Measurements from ENCODE around the gene FOXP1.

Gene FOXP1

GRCh38 chr3:71484047-71484446 is 99.5 kb downstream of the FOXP1 start:
- H3K4me1 ChIP-seq (ENCODE audit: control insufficient read depth in 1 of 2, insufficient read depth in 2 of 2, low read length in 2 of 2), result no peaks in the 10 kb centered on the region

GRCh38 chr3:71482771-71483170 is 100.8 kb downstream of the FOXP1 start:
- Histone ChIP-seq H3K79me2 (ENCODE audit: control insufficient read depth, insufficient read depth, low read length, poor library complexity) (no peaks in the 10 kb centered on the region), H3K9ac (ENCODE audit: low read length) (no peak overlapping the region), H3K4me3 (ENCODE audit: low read depth, low read length) (no peak overlapping the region), H4K91ac (ENCODE audit: low read depth, low read length) (no peak overlapping the region), H3K9me3 (ENCODE audit: insufficient read depth, low read depth, low read length) (no peaks in the 10 kb centered on the region), H2BK12ac (ENCODE audit: low read length) (no peak overlapping the region), H2AFZ (ENCODE audit: insufficient read depth, low read length, poor library complexity) (no peak overlapping the region), H3K27ac (ENCODE audit: low read depth, low read length) (no peak overlapping the region), H3K4ac (ENCODE audit: low read depth, low read length) (no peak overlapping the region), H3K27me3 (ENCODE audit: insufficient read depth, low read length) (no peaks in the 10 kb centered on the region), H3K79me1 (ENCODE audit: low read length) (no peaks in the 10 kb centered on the region), H2BK5ac (ENCODE audit: low read depth, low read length, poor library complexity) (no peak overlapping the region), H3K18ac (ENCODE audit: low read length) (no peak overlapping the region), H2AK5ac (ENCODE audit: low read length) (no peak overlapping the region), H3K14ac (ENCODE audit: low read length) (no peak overlapping the region), H2BK120ac (ENCODE audit: insufficient read depth, low read length, poor library complexity) (no peak overlapping the region), H3K4me1 (ENCODE audit: control insufficient read depth in 1 of 2, insufficient read depth in 2 of 2, low read length in 2 of 2) (no peaks in the 10 kb centered on the region), H3K36me3 (ENCODE audit: control insufficient read depth in 1 of 2, insufficient read depth in 2 of 2, low read length in 2 of 2) (no peaks in the 10 kb centered on the region), H4K12ac (ENCODE audit: low read depth, low read length) (no peak overlapping the region), H3K23ac (ENCODE audit: low read length) (no peak overlapping the region), H3K4me2 (ENCODE audit: low read length) (no peak overlapping the region), H4K8ac (ENCODE audit: low read depth, low read length) (no peak overlapping the region)
- WGBS (ENCODE audit: extremely low coverage, insufficient coverage, insufficient read length), result no CpG with 5 or more reads among the region's 5 CpGs
- DNase-seq, result no peak

More at GRCh38 chr3:71484047-71484446, 99.5 kb downstream of the FOXP1 start:
- no peak overlapping the region for H2AFZ ChIP-seq (ENCODE audit: insufficient read depth, low read length, poor library complexity)
- H3K36me3 ChIP-seq (ENCODE audit: control insufficient read depth in 1 of 2, insufficient read depth in 2 of 2, low read length in 2 of 2), result no peaks in the 10 kb centered on the region
- H3K9me3 ChIP-seq (ENCODE audit: insufficient read depth, low read depth, low read length), result no peaks in the 10 kb centered on the region
- no peak overlapping the region for H3K9ac ChIP-seq (ENCODE audit: low read length)
- H4K12ac ChIP-seq (ENCODE audit: low read depth, low read length), result no peak overlapping the region
- no peak overlapping the region for H4K91ac ChIP-seq (ENCODE audit: low read depth, low read length)
- no peak overlapping the region for H2BK5ac ChIP-seq (ENCODE audit: low read depth, low read length, poor library complexity)
- no peak overlapping the region for H3K27ac ChIP-seq (ENCODE audit: low read depth, low read length)
- H3K23ac ChIP-seq (ENCODE audit: low read length), result no peak overlapping the region
- no peak overlapping the region for H3K4ac ChIP-seq (ENCODE audit: low read depth, low read length)
- H3K14ac ChIP-seq (ENCODE audit: low read length), result no peak overlapping the region
- DNase-seq, result no peak
- H3K79me2 ChIP-seq (ENCODE audit: control insufficient read depth, insufficient read depth, low read length, poor library complexity), result no peaks in the 10 kb centered on the region
- no CpG with 5 or more reads among the region's 2 CpGs for WGBS (ENCODE audit: extremely low coverage, insufficient coverage, insufficient read length)
- H3K79me1 ChIP-seq (ENCODE audit: low read length), result no peaks in the 10 kb centered on the region
- H3K4me3 ChIP-seq (ENCODE audit: low read depth, low read length), result no peak overlapping the region
- no peak overlapping the region for H2AK5ac ChIP-seq (ENCODE audit: low read length)
- no peak overlapping the region for H4K8ac ChIP-seq (ENCODE audit: low read depth, low read length)
- no peak overlapping the region for H2BK12ac ChIP-seq (ENCODE audit: low read length)
- H3K4me2 ChIP-seq (ENCODE audit: low read length), result no peak overlapping the region
- no peak overlapping the region for H2BK120ac ChIP-seq (ENCODE audit: insufficient read depth, low read length, poor library complexity)
- no peak overlapping the region for H3K18ac ChIP-seq (ENCODE audit: low read length)
- H3K27me3 ChIP-seq (ENCODE audit: insufficient read depth, low read length), result no peaks in the 10 kb centered on the region

- no CpG with 5 or more reads among the region's 2 CpGs for WGBS (ENCODE audit: extremely low coverage, insufficient coverage, insufficient read length)
Measured at GRCh38 chr3:71478568-71478967, 105.0 kb downstream of the FOXP1 start.

GRCh38 chr3:71476950-71477349 is 106.6 kb downstream of the FOXP1 start:
- no peak overlapping the region for H4K12ac ChIP-seq (ENCODE audit: low read depth, low read length)
- no peak overlapping the region for H2BK12ac ChIP-seq (ENCODE audit: low read length)
- no peak overlapping the region for H2AFZ ChIP-seq (ENCODE audit: insufficient read depth, low read length, poor library complexity)
- H3K4me1 ChIP-seq (ENCODE audit: control insufficient read depth in 1 of 2, insufficient read depth in 2 of 2, low read length in 2 of 2), result no peaks in the 10 kb centered on the region
- H3K79me2 ChIP-seq (ENCODE audit: control insufficient read depth, insufficient read depth, low read length, poor library complexity), result no peaks in the 10 kb centered on the region
- no peak overlapping the region for H3K4me2 ChIP-seq (ENCODE audit: low read length)
- no peak overlapping the region for H3K14ac ChIP-seq (ENCODE audit: low read length)
- no peak overlapping the region for H2BK120ac ChIP-seq (ENCODE audit: insufficient read depth, low read length, poor library complexity)
- H3K27ac ChIP-seq (ENCODE audit: low read depth, low read length), result no peak overlapping the region
- peaks cover 2% of the 10 kb centered on the region for H3K9me3 ChIP-seq (ENCODE audit: insufficient read depth, low read depth, low read length)
- DNase-seq, result no peak
- no peak overlapping the region for H3K23ac ChIP-seq (ENCODE audit: low read length)
- H3K4ac ChIP-seq (ENCODE audit: low read depth, low read length), result no peak overlapping the region
- WGBS (ENCODE audit: extremely low coverage, insufficient coverage, insufficient read length), result no CpG with 5 or more reads among the region's 2 CpGs
- H3K27me3 ChIP-seq (ENCODE audit: insufficient read depth, low read length), result no peaks in the 10 kb centered on the region
- H3K36me3 ChIP-seq (ENCODE audit: control insufficient read depth in 1 of 2, insufficient read depth in 2 of 2, low read length in 2 of 2), result peaks cover 0 to 2% of the 10 kb centered on the region in 2 experiments
- no peak overlapping the region for H3K18ac ChIP-seq (ENCODE audit: low read length)
- no peaks in the 10 kb centered on the region for H3K79me1 ChIP-seq (ENCODE audit: low read length)
- no peak overlapping the region for H3K4me3 ChIP-seq (ENCODE audit: low read depth, low read length)
- H2BK5ac ChIP-seq (ENCODE audit: low read depth, low read length, poor library complexity), result no peak overlapping the region
- H4K8ac ChIP-seq (ENCODE audit: low read depth, low read length), result no peak overlapping the region
- no peak overlapping the region for H3K9ac ChIP-seq (ENCODE audit: low read length)
- H4K91ac ChIP-seq (ENCODE audit: low read depth, low read length), result no peak overlapping the region
- no peak overlapping the region for H2AK5ac ChIP-seq (ENCODE audit: low read length)

More at GRCh38 chr3:71478568-71478967, 105.0 kb downstream of the FOXP1 start:
- no peak overlapping the region for H4K91ac ChIP-seq (ENCODE audit: low read depth, low read length)
- no peak overlapping the region for H3K14ac ChIP-seq (ENCODE audit: low read length)
- peaks cover 0 to 2% of the 10 kb centered on the region in 2 experiments for H3K36me3 ChIP-seq (ENCODE audit: control insufficient read depth in 1 of 2, insufficient read depth in 2 of 2, low read length in 2 of 2)
- H3K9me3 ChIP-seq (ENCODE audit: insufficient read depth, low read depth, low read length), result peaks cover 2% of the 10 kb centered on the region
- no peak overlapping the region for H2AFZ ChIP-seq (ENCODE audit: insufficient read depth, low read length, poor library complexity)
- H4K12ac ChIP-seq (ENCODE audit: low read depth, low read length), result no peak overlapping the region
- H3K79me2 ChIP-seq (ENCODE audit: control insufficient read depth, insufficient read depth, low read length, poor library complexity), result no peaks in the 10 kb centered on the region
- H4K8ac ChIP-seq (ENCODE audit: low read depth, low read length), result no peak overlapping the region
- no peak overlapping the region for H3K4me3 ChIP-seq (ENCODE audit: low read depth, low read length)
- no peak overlapping the region for H2BK12ac ChIP-seq (ENCODE audit: low read length)
- no peaks in the 10 kb centered on the region for H3K4me1 ChIP-seq (ENCODE audit: control insufficient read depth in 1 of 2, insufficient read depth in 2 of 2, low read length in 2 of 2)
- H3K79me1 ChIP-seq (ENCODE audit: low read length), result no peaks in the 10 kb centered on the region
- no peak overlapping the region for H2BK120ac ChIP-seq (ENCODE audit: insufficient read depth, low read length, poor library complexity)
- no peaks in the 10 kb centered on the region for H3K27me3 ChIP-seq (ENCODE audit: insufficient read depth, low read length)
- H3K9ac ChIP-seq (ENCODE audit: low read length), result no peak overlapping the region
- H3K4ac ChIP-seq (ENCODE audit: low read depth, low read length), result no peak overlapping the region
- no peak overlapping the region for H3K27ac ChIP-seq (ENCODE audit: low read depth, low read length)
- DNase-seq, result no peak
- H3K4me2 ChIP-seq (ENCODE audit: low read length), result no peak overlapping the region
- no peak overlapping the region for H3K18ac ChIP-seq (ENCODE audit: low read length)
- no peak overlapping the region for H3K23ac ChIP-seq (ENCODE audit: low read length)
- H2BK5ac ChIP-seq (ENCODE audit: low read depth, low read length, poor library complexity), result no peak overlapping the region
- H2AK5ac ChIP-seq (ENCODE audit: low read length), result no peak overlapping the region

Measured in trophoblast cell (in vitro differentiated cells and primary cell).